RWPE2 (cell line): ENCODE results near the gene DCST1.

Source experiments
- ATAC-seq: fragments of 200-7000 bp; cut with Tn5 transposase; 3 replicates; pipeline ENCODE4 v1.9.1; 2021; ENCODE audit warnings: low read depth
- DNase-seq: peaks from one replicate; pipeline ENCODE4 v3.0.0-alpha.2; 2020; ENCODE audit warnings: low spot score
- H3K27ac ChIP-seq: fragments of 450-650 bp; 2 replicates; pipeline ENCODE4 v1.5.1; 2017; ENCODE audit warnings: mild to moderate bottlenecking; ENCODE audit not compliant: poor library complexity, severe bottlenecking
- H3K27me3 ChIP-seq: fragments of 250-450 bp; sonication (Bioruptor Pico); 2 replicates; pipeline ENCODE4 v1.5.1; 2021; ENCODE audit warnings: mild to moderate bottlenecking, moderate library complexity; ENCODE audit not compliant: insufficient read depth, poor library complexity, severe bottlenecking
- H3K36me3 ChIP-seq: fragments of 250-450 bp; sonication (Bioruptor Pico); 2 replicates; pipeline ENCODE4 v1.5.1; 2020; ENCODE audit warnings: low read depth, mild to moderate bottlenecking, moderate library complexity
- H3K4me1 ChIP-seq: fragments of 250-450 bp; sonication (Bioruptor Pico); 2 replicates; pipeline ENCODE4 v1.5.1; 2021; ENCODE audit warnings: mild to moderate bottlenecking, moderate library complexity; ENCODE audit not compliant: insufficient read depth, poor library complexity, severe bottlenecking
- H3K4me3 ChIP-seq: fragments of 250-450 bp; sonication (Bioruptor Pico); 2 replicates; pipeline ENCODE4 v1.5.1; 2021; ENCODE audit warnings: mild to moderate bottlenecking, moderate library complexity; ENCODE audit not compliant: severe bottlenecking
- H3K9me3 ChIP-seq: fragments of 250-450 bp; sonication (Bioruptor Pico); 2 replicates; pipeline ENCODE4 v1.5.1; 2021; ENCODE audit warnings: mild to moderate bottlenecking, moderate library complexity; ENCODE audit not compliant: severe bottlenecking
- CTCF ChIP-seq: fragments of 450-650 bp; IDR thresholded peaks from one replicate; pipeline ENCODE4 v1.5.1; 2017; ENCODE audit warnings: mild to moderate bottlenecking, moderate library complexity; ENCODE audit not compliant: poor library complexity, severe bottlenecking

DCST1 gene

DNA sequence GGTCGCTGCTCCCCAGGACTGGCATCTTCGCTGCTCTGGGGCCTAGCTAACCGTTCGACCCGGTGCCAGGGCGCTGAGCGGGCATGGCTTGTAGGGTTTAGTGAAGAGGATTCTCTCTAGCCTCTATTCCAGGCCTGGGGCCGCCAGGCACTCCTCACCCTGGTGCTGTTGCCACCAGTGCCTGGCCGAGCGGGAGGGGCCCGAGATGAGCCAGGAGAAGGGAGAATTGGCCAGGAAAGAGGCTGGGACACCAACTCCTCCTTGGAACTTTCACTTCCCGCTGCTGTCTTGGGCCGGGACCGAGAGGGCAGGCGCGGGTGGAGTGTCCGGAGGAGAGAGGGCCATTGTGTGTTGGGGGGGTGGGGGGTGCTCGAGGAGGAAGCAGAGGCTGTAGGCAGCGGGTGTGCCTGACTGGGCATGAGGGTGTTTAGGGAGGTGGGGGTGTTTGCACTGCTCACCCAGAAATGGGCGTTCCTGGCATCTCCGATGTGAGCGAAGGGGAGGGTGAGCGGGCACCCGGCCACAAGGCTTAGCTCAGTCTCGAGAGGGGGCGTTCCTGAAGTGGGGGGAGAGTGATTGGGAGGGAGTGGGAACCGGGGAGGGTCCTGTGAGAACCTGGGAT, 18.3 kb downstream of the DCST1 start:
- H3K4me3 ChIP-seq: peak overlapping the region; percentile 94
- DNase-seq (peak; percentile 76), ATAC-seq (peak; percentile 29)
- no peaks in the 10 kb centered on the region for H3K9me3 ChIP-seq
- H3K27me3 ChIP-seq: no peaks in the 10 kb centered on the region
- peaks cover 41% of the 10 kb centered on the region for H3K36me3 ChIP-seq
- H3K27ac ChIP-seq: peak overlapping the region; percentile 89
- TF ChIP-seq CTCF: no peak
- peaks cover 14% of the 10 kb centered on the region for H3K4me1 ChIP-seq

DNA sequence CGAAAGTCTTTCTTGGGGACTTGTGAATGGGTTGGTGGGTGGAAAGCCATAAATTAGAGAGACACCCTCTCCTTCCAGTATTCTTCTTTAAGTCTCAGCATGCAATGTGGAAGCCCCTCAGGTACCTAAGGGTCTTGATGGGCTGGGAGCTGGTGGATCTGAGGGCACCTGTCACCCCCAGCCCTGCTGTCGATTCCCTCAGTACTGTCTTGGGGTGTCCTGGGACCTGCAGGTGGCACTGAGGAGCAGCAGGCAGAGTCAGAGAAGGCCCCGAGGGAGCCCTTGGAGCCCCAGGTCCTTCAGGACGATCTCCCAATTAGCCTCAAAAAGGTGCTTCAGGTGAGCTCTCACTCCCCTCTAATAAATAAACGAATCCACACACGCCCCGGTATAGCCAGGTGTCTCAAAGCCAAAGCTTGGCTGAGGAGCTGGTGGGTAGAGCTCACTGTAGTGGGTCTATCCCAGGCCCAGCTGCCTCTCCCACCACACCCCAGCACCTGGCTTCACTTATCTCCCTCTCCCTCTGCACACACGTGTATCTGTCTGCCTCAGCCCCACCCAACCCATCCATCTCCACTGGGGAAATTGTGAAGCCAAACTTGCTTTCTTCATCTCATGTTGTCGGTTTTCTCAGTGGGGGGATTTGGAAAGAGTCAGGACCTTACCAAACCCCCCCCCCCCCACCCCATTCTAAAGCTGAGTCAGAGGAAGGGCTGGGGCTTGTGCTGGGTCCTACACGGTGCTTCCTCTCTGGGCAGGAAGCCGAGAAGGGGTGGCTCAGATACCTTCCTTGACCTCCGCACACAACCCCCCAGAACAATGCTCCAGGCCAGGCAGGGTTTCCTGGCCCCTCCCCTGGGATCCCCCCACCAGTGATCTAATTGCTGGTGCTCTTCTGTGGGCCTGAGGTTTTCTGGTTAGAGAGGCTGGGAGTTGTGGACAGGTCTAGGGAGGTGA, 19.1 kb downstream of the DCST1 start:
- peak overlapping the region; percentile 89 for H3K27ac ChIP-seq
- H3K4me1 ChIP-seq: peaks cover 14% of the 10 kb centered on the region
- no peaks in the 10 kb centered on the region for H3K9me3 ChIP-seq
- H3K4me3 ChIP-seq: peak overlapping the region; percentile 94
- H3K36me3 ChIP-seq: peaks cover 49% of the 10 kb centered on the region
- DNase-seq (no peak), ATAC-seq (peak; percentile 54)
- TF ChIP-seq CTCF: peak; percentile 64
- no peaks in the 10 kb centered on the region for H3K27me3 ChIP-seq

DNA sequence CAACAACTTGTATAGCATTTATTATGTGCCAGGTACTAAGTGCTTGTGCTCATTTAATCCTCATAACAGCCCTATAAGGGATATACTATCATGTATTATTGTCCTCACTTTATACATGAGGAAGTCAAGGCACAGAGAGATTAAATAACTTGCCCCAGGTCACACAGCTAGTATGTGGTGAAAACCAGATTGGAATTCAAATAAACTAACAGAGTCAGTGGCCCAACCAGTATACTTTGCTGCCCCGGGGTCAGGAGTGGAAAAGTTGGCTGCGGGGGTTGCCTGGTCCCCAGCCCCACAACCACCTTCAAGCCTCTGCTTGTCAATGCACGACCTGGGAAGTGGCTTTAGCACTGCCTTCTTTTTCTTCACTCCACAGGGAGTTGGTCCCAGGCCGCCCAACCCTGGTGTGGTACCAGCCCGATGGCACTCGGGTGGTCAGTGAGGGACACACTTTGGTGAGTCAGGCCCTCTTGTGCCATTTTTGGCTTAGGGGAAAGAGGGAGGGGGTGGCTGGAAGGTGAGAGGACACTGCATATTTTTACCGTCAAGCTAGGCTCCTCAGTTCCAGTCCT, 20.0 kb downstream of the DCST1 start:
- ATAC-seq: no peak
- DNase-seq: no peak
- H3K27ac ChIP-seq: peak overlapping the region; percentile 89
- no peak overlapping the region for H3K4me3 ChIP-seq
- no peak for TF ChIP-seq CTCF
- H3K4me1 ChIP-seq: peaks cover 14% of the 10 kb centered on the region
- H3K9me3 ChIP-seq: no peaks in the 10 kb centered on the region
- peaks cover 58% of the 10 kb centered on the region for H3K36me3 ChIP-seq
- H3K27me3 ChIP-seq: no peaks in the 10 kb centered on the region

- H3K4me1 ChIP-seq: peaks cover 6% of the 10 kb centered on the region
- DNase-seq (no peak), ATAC-seq (no peak)
- no peak for TF ChIP-seq CTCF
- H3K4me3 ChIP-seq: no peak overlapping the region
- H3K36me3 ChIP-seq: peaks cover 79% of the 10 kb centered on the region
- H3K27ac ChIP-seq: no peak overlapping the region
- H3K9me3 ChIP-seq: no peaks in the 10 kb centered on the region
- no peaks in the 10 kb centered on the region for H3K27me3 ChIP-seq
These were observed 23.5 kb downstream of the DCST1 start for GRCh38 chr1:155057104-155057503.
